Neural progenitor cell (in vitro differentiated cells): ENCODE measurements around the gene EBP.

Experiments used
- EZH2phosphoT487 ChIP-seq: fragments of 200-600 bp; sonication (generic); IDR thresholded peaks from 2 replicates; pipeline ENCODE4 v1.6.1; 2017; ENCODE audit warnings: antibody characterized with exemption
- TF ChIP-seq, protein P1 (sequence below): fragments of 200-600 bp; sonication (generic); IDR thresholded peaks from 2 replicates; pipeline ENCODE4 v1.5.1; 2017; ENCODE audit warnings: antibody characterized with exemption, mild to moderate bottlenecking

DNA sequence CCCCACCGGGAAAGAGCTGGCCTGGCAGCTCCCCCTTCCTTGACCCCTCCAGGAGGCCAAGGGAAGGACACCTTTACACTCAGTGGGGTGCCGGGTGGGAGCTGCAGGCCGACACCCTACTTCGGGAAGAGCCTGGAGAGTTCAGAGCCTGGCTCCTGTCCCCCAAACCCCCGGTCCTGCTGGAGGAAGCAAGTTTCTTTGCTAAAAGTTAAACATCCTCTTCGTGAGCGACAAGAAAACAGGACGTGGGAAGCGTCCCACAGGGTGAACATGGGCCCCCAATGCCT, 48.0 kb upstream of the EBP start:
- TF ChIP-seq, protein P1, sequence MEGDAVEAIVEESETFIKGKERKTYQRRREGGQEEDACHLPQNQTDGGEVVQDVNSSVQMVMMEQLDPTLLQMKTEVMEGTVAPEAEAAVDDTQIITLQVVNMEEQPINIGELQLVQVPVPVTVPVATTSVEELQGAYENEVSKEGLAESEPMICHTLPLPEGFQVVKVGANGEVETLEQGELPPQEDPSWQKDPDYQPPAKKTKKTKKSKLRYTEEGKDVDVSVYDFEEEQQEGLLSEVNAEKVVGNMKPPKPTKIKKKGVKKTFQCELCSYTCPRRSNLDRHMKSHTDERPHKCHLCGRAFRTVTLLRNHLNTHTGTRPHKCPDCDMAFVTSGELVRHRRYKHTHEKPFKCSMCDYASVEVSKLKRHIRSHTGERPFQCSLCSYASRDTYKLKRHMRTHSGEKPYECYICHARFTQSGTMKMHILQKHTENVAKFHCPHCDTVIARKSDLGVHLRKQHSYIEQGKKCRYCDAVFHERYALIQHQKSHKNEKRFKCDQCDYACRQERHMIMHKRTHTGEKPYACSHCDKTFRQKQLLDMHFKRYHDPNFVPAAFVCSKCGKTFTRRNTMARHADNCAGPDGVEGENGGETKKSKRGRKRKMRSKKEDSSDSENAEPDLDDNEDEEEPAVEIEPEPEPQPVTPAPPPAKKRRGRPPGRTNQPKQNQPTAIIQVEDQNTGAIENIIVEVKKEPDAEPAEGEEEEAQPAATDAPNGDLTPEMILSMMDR, result no peak
- TF ChIP-seq EZH2phosphoT487, result no peak
